ENCODE data around the gene GPR3. TPM values are rescaled to one million over a fixed set of nuclear protein-coding genes. Genes with fewer than 3 reads are reported as not detected.

Gene GPR3
- total RNA-seq: 6.1 and 7.0 TPM in 2 replicates
- long read RNA-seq, partial matches to known transcripts: 0 of 2 reads
- long read RNA-seq, other reads (novel, unspliced or antisense): 2 of 2 reads

DNA sequence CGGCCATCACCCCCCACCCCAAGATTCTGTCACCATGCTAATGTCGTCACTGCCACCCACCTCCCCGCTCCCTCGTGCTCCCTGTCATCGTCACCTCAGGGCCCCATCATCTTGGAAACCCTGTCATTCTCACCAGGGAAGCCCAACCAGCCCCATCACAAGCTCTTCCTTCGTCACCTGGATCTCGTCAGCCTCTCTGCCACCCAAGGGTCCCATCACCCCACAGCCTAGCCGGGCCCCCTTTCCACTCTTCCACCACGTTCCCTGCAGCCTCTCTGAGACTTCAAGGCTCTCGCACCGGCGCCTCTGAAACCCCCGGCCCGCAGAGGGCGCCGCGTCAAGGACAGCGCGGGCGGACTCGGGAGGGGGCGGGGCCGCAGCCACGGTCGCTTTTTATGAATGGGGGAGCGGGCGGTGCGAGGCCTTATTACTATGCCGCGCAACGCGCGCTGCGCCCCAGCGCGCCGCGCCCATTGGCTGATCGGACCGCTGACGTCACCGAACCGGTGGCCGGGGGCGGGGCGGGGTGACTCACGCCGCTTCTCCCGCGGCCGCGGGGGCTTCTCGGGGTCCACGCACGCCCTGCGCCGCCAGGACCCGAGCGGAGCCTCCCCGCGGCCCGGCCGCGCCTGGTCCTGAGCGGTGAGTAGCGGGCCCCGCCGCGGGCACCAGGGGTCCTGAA, at the start of gene GPR3:
Gene GPR3 (plus strand): TSS at position 527 of the 682 bp plus-strand sequence. CDS start 1,177 bp downstream, outside the sequence.
- no peaks in the 10 kb centered on the region for H3K9me3 Mint-ChIP-seq
- H3K27me3 Mint-ChIP-seq (ENCODE audit: low read depth): peaks cover 3% of the 10 kb centered on the region
- peak within 1 kb of the TSS; percentile 94 for H3K27ac Mint-ChIP-seq (ENCODE audit: unreplicated experiment)
- TF ChIP-seq, protein P1, sequence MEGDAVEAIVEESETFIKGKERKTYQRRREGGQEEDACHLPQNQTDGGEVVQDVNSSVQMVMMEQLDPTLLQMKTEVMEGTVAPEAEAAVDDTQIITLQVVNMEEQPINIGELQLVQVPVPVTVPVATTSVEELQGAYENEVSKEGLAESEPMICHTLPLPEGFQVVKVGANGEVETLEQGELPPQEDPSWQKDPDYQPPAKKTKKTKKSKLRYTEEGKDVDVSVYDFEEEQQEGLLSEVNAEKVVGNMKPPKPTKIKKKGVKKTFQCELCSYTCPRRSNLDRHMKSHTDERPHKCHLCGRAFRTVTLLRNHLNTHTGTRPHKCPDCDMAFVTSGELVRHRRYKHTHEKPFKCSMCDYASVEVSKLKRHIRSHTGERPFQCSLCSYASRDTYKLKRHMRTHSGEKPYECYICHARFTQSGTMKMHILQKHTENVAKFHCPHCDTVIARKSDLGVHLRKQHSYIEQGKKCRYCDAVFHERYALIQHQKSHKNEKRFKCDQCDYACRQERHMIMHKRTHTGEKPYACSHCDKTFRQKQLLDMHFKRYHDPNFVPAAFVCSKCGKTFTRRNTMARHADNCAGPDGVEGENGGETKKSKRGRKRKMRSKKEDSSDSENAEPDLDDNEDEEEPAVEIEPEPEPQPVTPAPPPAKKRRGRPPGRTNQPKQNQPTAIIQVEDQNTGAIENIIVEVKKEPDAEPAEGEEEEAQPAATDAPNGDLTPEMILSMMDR (conservative IDR thresholded peaks at IDR 0.05): peak; percentile 62
- H3K36me3 Mint-ChIP-seq (ENCODE audit: low read depth): no peaks in the 10 kb centered on the region
- peaks cover 21% of the 10 kb centered on the region for H3K4me1 Mint-ChIP-seq
- peak within 1 kb of the TSS; percentile 94 for H3K4me3 Mint-ChIP-seq
- DNase-seq (ENCODE audit: low read depth, low spot score): peak; percentile 84

DNA sequence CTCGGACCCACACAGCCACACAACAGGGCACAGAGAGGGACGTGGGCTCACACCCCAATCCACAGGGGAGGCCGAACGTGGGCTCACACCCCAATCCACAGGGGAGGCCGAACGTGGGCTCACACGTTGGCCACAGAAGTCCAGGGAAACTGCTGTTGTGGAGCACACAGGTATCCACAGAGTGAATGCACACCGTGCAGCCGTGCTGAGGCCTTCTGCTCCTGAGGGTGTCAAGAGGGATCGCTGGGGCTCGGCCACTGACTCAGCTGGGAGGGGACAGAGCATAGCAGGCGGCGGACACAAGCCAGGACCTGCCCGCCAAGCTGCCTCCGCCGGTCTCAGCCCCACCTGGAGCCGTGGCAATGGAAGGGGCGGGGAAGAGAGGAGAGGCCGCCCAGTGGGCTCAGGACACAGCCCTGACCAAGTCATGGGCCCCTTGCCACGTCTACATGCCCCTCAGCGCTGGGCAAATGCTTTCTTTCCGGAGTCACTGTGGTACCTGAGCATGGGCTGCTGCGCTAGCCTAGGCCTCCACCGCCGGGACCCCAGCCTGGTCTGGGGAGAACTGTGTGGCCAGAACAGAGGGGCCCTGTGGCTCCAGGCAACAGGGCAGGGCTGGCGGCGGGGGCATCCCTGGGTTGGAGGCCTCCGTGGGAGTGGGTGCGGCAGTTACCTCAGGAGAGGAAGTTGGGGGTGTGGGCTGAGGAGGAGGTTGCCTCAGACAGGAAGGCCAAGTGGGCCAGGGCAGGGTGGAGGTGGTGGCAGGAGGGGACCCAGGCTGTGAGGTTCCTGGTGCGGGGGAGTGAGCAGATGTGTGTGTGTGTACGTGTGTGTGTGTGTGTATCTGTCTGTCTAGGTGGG, 49.4 kb upstream of the GPR3 start:
- H3K9me3 Mint-ChIP-seq: no peaks in the 10 kb centered on the region
- H3K27ac Mint-ChIP-seq (ENCODE audit: unreplicated experiment): no peak overlapping the region
- no peak for DNase-seq (ENCODE audit: low read depth, low spot score)
- peak overlapping the region; percentile 4 for H3K4me3 Mint-ChIP-seq
- H3K36me3 Mint-ChIP-seq (ENCODE audit: low read depth): no peaks in the 10 kb centered on the region
- H3K4me1 Mint-ChIP-seq: peaks cover 24% of the 10 kb centered on the region
- TF ChIP-seq, protein P1 (conservative IDR thresholded peaks at IDR 0.05): no peak
- peaks cover 16% of the 10 kb centered on the region for H3K27me3 Mint-ChIP-seq (ENCODE audit: low read depth)

- no peak overlapping the region for H3K27ac Mint-ChIP-seq (ENCODE audit: unreplicated experiment)
These were observed 48.8 kb upstream of the GPR3 start for GRCh38 chr1:27343639-27344025.

GRCh38 chr1:27345272-27345671, 47.1 kb upstream of the GPR3 start:
- H3K9me3 Mint-ChIP-seq: no peaks in the 10 kb centered on the region
- DNase-seq (ENCODE audit: low read depth, low spot score): no peak
- no peak overlapping the region for H3K4me3 Mint-ChIP-seq
- peaks cover 30% of the 10 kb centered on the region for H3K27me3 Mint-ChIP-seq (ENCODE audit: low read depth)
- peaks cover 10% of the 10 kb centered on the region for H3K4me1 Mint-ChIP-seq
- TF ChIP-seq, protein P1 (conservative IDR thresholded peaks at IDR 0.05): no peak
- H3K36me3 Mint-ChIP-seq (ENCODE audit: low read depth): no peaks in the 10 kb centered on the region
- H3K27ac Mint-ChIP-seq (ENCODE audit: unreplicated experiment): no peak overlapping the region

More at GRCh38 chr1:27343639-27344025, 48.8 kb upstream of the GPR3 start:
- H3K36me3 Mint-ChIP-seq (ENCODE audit: low read depth): no peaks in the 10 kb centered on the region
- peaks cover 18% of the 10 kb centered on the region for H3K27me3 Mint-ChIP-seq (ENCODE audit: low read depth)
- no peaks in the 10 kb centered on the region for H3K9me3 Mint-ChIP-seq
- TF ChIP-seq, protein P1 (conservative IDR thresholded peaks at IDR 0.05): no peak
- H3K4me1 Mint-ChIP-seq: peaks cover 21% of the 10 kb centered on the region
- no peak for DNase-seq (ENCODE audit: low read depth, low spot score)
- peak overlapping the region; percentile 4 for H3K4me3 Mint-ChIP-seq

GRCh38 chr1:27346357-27346756, 46.1 kb upstream of the GPR3 start:
- Mint-ChIP-seq H3K4me3 (peak overlapping the region; percentile 8), H3K9me3 (no peaks in the 10 kb centered on the region), H3K27ac (ENCODE audit: unreplicated experiment) (no peak overlapping the region), H3K27me3 (ENCODE audit: low read depth) (peaks cover 39% of the 10 kb centered on the region), H3K36me3 (ENCODE audit: low read depth) (no peaks in the 10 kb centered on the region), H3K4me1 (peaks cover 12% of the 10 kb centered on the region)
- TF ChIP-seq, protein P1 (conservative IDR thresholded peaks at IDR 0.05): no peak
- no peak for DNase-seq (ENCODE audit: low read depth, low spot score)

Measured in neural crest cell (in vitro differentiated cells).